ENCODE data around the gene TRIM38.
"Not testable (repeated sequence)": the region's sequence is repeated elsewhere in the genome, so short reads cannot be mapped to it uniquely, and the experiment has no call there.

The TRIM38 gene

GRCh38 chr6:25942561-25943147 lies 19.9 kb upstream of the TRIM38 start:
- DNase-seq: no peak

GRCh38 chr6:25943887-25944286 lies 18.7 kb upstream of the TRIM38 start:
- DNase-seq: no peak

- DNase-seq: no peak
Observed at GRCh38 chr6:25944688-25945574, 17.7 kb upstream of the TRIM38 start.

GRCh38 chr6:25945738-25946137 lies 16.9 kb upstream of the TRIM38 start:
- not testable (repeated sequence) for DNase-seq

- no peak for DNase-seq
Observed at GRCh38 chr6:25946631-25947030, 16.0 kb upstream of the TRIM38 start.

- DNase-seq: not testable (repeated sequence)
Observed at GRCh38 chr6:25947492-25947891, 15.1 kb upstream of the TRIM38 start.

GRCh38 chr6:25949695-25950094 lies 12.9 kb upstream of the TRIM38 start:
- DNase-seq: no peak

- no peak for DNase-seq
Observed at GRCh38 chr6:25950297-25950696, 12.3 kb upstream of the TRIM38 start.

GRCh38 chr6:25951296-25952032 lies 11.1 kb upstream of the TRIM38 start:
- DNase-seq: no peak

- DNase-seq: no peak
Observed at GRCh38 chr6:25952535-25952934, 10.1 kb upstream of the TRIM38 start.

- no peak for DNase-seq
Observed at GRCh38 chr6:25953733-25954132, 8.9 kb upstream of the TRIM38 start.

- DNase-seq: no peak
Observed at GRCh38 chr6:25954756-25955155, 7.8 kb upstream of the TRIM38 start.

GRCh38 chr6:25956226-25956625 lies 6.4 kb upstream of the TRIM38 start:
- no peak for DNase-seq

GRCh38 chr6:25958700-25959162 lies 3.9 kb upstream of the TRIM38 start:
- DNase-seq: no peak

GRCh38 chr6:25959890-25960536 lies 2.6 kb upstream of the TRIM38 start:
- no peak for DNase-seq

GRCh38 chr6:25960734-25961133 lies 1.9 kb upstream of the TRIM38 start:
- DNase-seq: no peak

GRCh38 chr6:25961619-25962148 lies 918 bp upstream of the TRIM38 start:
- DNase-seq: peak in 1 of 4 experiments; percentile 0

GRCh38 chr6:25963426-25964123 lies 973 bp downstream of the TRIM38 start:
- DNase-seq: no peak

- no peak for DNase-seq
Observed at GRCh38 chr6:25965058-25965457, 2.5 kb downstream of the TRIM38 start.

- DNase-seq: no peak
Observed at GRCh38 chr6:25966711-25967110, 4.1 kb downstream of the TRIM38 start.

GRCh38 chr6:25968769-25969168 lies 6.2 kb downstream of the TRIM38 start:
- DNase-seq: no peak

- DNase-seq: no peak
Observed at GRCh38 chr6:25971187-25971821, 8.7 kb downstream of the TRIM38 start.
